ELF-1 (cell line): ENCODE data around the gene TEAD3.
"Not testable (repeated sequence)": the region's sequence is repeated elsewhere in the genome, so short reads cannot be mapped to it uniquely, and the experiment has no call there.

Experiments used
- DNase-seq: peaks from one replicate; pipeline ENCODE4 v3.0.0-alpha.2; 2016; ENCODE audit warnings: low read depth, low spot score

TEAD3 gene

GRCh38 chr6:35451354-35452182 is 45.3 kb downstream of the TEAD3 start:
- DNase-seq: no peak

- DNase-seq: peak; percentile 58
Measured at GRCh38 chr6:35449287-35449881, 47.5 kb downstream of the TEAD3 start.

GRCh38 chr6:35448191-35448590 is 48.7 kb downstream of the TEAD3 start:
- no peak for DNase-seq

GRCh38 chr6:35445691-35446090 is 51.2 kb downstream of the TEAD3 start:
- no peak for DNase-seq

- no peak for DNase-seq
Measured at GRCh38 chr6:35443341-35444030, 53.4 kb downstream of the TEAD3 start.

- DNase-seq: no peak
Measured at GRCh38 chr6:35442693-35443092, 54.2 kb downstream of the TEAD3 start.

- DNase-seq: no peak
Measured at GRCh38 chr6:35441642-35442041, 55.2 kb downstream of the TEAD3 start.

GRCh38 chr6:35441205-35441604 is 55.7 kb downstream of the TEAD3 start:
- no peak for DNase-seq

GRCh38 chr6:35439308-35439707 is 57.6 kb downstream of the TEAD3 start:
- DNase-seq: no peak

GRCh38 chr6:35438378-35439065 is 58.4 kb downstream of the TEAD3 start:
- not testable (repeated sequence) for DNase-seq

- DNase-seq: peak; percentile 67
Measured at GRCh38 chr6:35436071-35436857, 60.6 kb downstream of the TEAD3 start.

- no peak for DNase-seq
Measured at GRCh38 chr6:35435074-35435837, 61.6 kb downstream of the TEAD3 start.

GRCh38 chr6:35432702-35433101 is 64.2 kb downstream of the TEAD3 start:
- DNase-seq: not testable (repeated sequence)

- DNase-seq: no peak
Measured at GRCh38 chr6:35432291-35432690, 64.6 kb downstream of the TEAD3 start.

GRCh38 chr6:35429463-35429862 is 67.4 kb downstream of the TEAD3 start:
- no peak for DNase-seq

- no peak for DNase-seq
Measured at GRCh38 chr6:35428421-35429149, 68.3 kb downstream of the TEAD3 start.

GRCh38 chr6:35427851-35428321 is 69.0 kb downstream of the TEAD3 start:
- DNase-seq: no peak

- no peak for DNase-seq
Measured at GRCh38 chr6:35427435-35427834, 69.4 kb downstream of the TEAD3 start.

GRCh38 chr6:35426074-35426473 is 70.8 kb downstream of the TEAD3 start:
- no peak for DNase-seq

GRCh38 chr6:35425284-35425683 is 71.6 kb downstream of the TEAD3 start:
- no peak for DNase-seq
